HCT116 (cell line): ENCODE data around the gene ZBED1. TPM values are rescaled to one million over a fixed set of nuclear protein-coding genes. Genes with fewer than 3 reads are reported as not detected.

Experiments
- ATAC-seq: fragments of 200-7000 bp; cut with Tn5 transposase; 2 replicates; pipeline ENCODE4 v1.9.1; 2020; ENCODE audit warnings: mild to moderate bottlenecking, moderate library complexity
- BruUV-seq: library from RNA; stranded (reverse); fragments of 400-500 nt; replicated peaks from 2 replicates; lab custom pipeline; 2021; lab: Mats Ljungman, UMichigan
- CTCF ChIA-PET: fragments of 300-600 bp; sonication (Branson Sonifier 250); formaldehyde crosslinking; loops from one replicate; lab custom pipeline; 2021; ENCODE audit warnings: antibody characterized with exemption; lab: Charles Lee
- POLR2A ChIA-PET: fragments of 300-600, 350-600 bp; sonication (Branson Sonifier 250); formaldehyde crosslinking; loops from one replicate; lab custom pipeline; 2021; ENCODE audit warnings: antibody characterized with exemption; lab: Charles Lee
- RAD21 ChIA-PET, 2 experiments: fragments of 300-600 bp; sonication (Branson Sonifier 250); formaldehyde crosslinking; loops; one replicate each; lab custom pipeline; 2023; ENCODE audit warnings: low total read pairs in 2 of 2; ENCODE audit not compliant: uncharacterized antibody in 2 of 2, unreplicated experiment in 2 of 2, low non-redundant PET in 1 of 2; lab: Charles Lee
- DNase-seq: peaks from one replicate; pipeline ENCODE4 v3.0.0-alpha.2; 2010; ENCODE audit warnings: low read depth, low spot score
- H2AFZ ChIP-seq: fragments of 200-600 bp; shearing (Covaris generic), sonication (generic); 2 replicates; pipeline ENCODE4 v1.6.1; 2017; ENCODE audit warnings: low read depth, mixed run types, mixed read lengths, antibody characterized with exemption, low read length; ENCODE audit not compliant: poor library complexity, severe bottlenecking
- H3K27ac ChIP-seq: 2 replicates; pipeline ENCODE4 v1.5.1; 2012; ENCODE audit warnings: low read depth, low read length
- H3K27me3 ChIP-seq: fragments of 200-600 bp; sonication (generic); 2 replicates; pipeline ENCODE4 v1.6.1; 2016; ENCODE audit warnings: mixed run types, low read length, mixed read lengths; ENCODE audit not compliant: insufficient read depth
- H3K36me3 ChIP-seq, 2 experiments: fragments of 200-500 bp in 1 of 2; fragments of 200-600 bp in 1 of 2; sonication (Bioruptor generic) in 1 of 2; sonication (generic) in 1 of 2; 2 replicates each; pipeline versions ENCODE4 v1.5.1 to v1.6.1; 2014 to 2016; ENCODE audit warnings: low read length in 2 of 2, inconsistent platforms in 1 of 2, mixed read lengths in 1 of 2, mixed run types in 1 of 2; ENCODE audit not compliant: insufficient read depth in 2 of 2, control insufficient read depth in 1 of 2
- H3K4me1 ChIP-seq, 2 experiments: fragments of 200-600 bp in 1 of 2; sonication (generic) in 1 of 2; 2 replicates each; pipeline versions ENCODE4 v1.5.1 to v1.6.1; 2012 to 2017; ENCODE audit warnings: low read length in 2 of 2, inconsistent platforms in 1 of 2, mild to moderate bottlenecking in 1 of 2, mixed read lengths in 1 of 2, mixed run types in 1 of 2, moderate library complexity in 1 of 2; ENCODE audit not compliant: insufficient read depth in 2 of 2, control insufficient read depth in 1 of 2
- H3K4me2 ChIP-seq: fragments of 200-600 bp; sonication (generic); 2 replicates; pipeline ENCODE4 v1.6.1; 2017; ENCODE audit warnings: mixed run types, low read length, mixed read lengths
- H3K4me3 ChIP-seq, 2 experiments: fragments of 200-600 bp in 1 of 2; sonication (generic) in 1 of 2; replicated peaks in 1 of 2; 2 replicates each; pipeline ENCODE4 v1.5.1; 2011 to 2016; ENCODE audit warnings: low read length in 2 of 2, control low read depth in 1 of 2, low read depth in 1 of 2, mild to moderate bottlenecking in 1 of 2, mixed read lengths in 1 of 2, mixed run types in 1 of 2
- H3K79me2 ChIP-seq: fragments of 200-600 bp; sonication (generic); 2 replicates; pipeline ENCODE4 v1.6.1; 2017; ENCODE audit warnings: mild to moderate bottlenecking, mixed run types, low read length, moderate library complexity, mixed read lengths; ENCODE audit not compliant: insufficient read depth
- H3K9ac ChIP-seq: fragments of 200-600 bp; sonication (generic); 2 replicates; pipeline ENCODE4 v1.6.1; 2016; ENCODE audit warnings: low read length, mixed read lengths
- H3K9me2 ChIP-seq: fragments of 200-600 bp; sonication (generic), shearing (Covaris generic); 2 replicates; pipeline ENCODE4 v1.6.1; 2017; ENCODE audit warnings: mixed run types, mild to moderate bottlenecking, moderate library complexity; ENCODE audit not compliant: insufficient read depth
- H3K9me3 ChIP-seq, 2 experiments: fragments of 200-500 bp in 1 of 2; fragments of 200-600 bp in 1 of 2; sonication (Bioruptor generic) in 1 of 2; sonication (generic) in 1 of 2; 2 replicates each; pipeline ENCODE4 v1.6.1; 2014 to 2017; ENCODE audit warnings: low read length in 2 of 2, mixed read lengths in 2 of 2, inconsistent platforms in 1 of 2, low read depth in 1 of 2, mild to moderate bottlenecking in 1 of 2, mixed run types in 1 of 2, moderate library complexity in 1 of 2; ENCODE audit not compliant: control insufficient read depth in 1 of 2, insufficient read depth in 1 of 2
- H4K20me1 ChIP-seq: fragments of 200-600 bp; sonication (generic), shearing (Covaris generic); 2 replicates; pipeline ENCODE4 v1.6.1; 2017; ENCODE audit warnings: mixed run types, mild to moderate bottlenecking, moderate library complexity; ENCODE audit not compliant: insufficient read depth
- CBX3 ChIP-seq: IDR thresholded peaks from 2 replicates; pipeline ENCODE4 v1.6.1; 2012; ENCODE audit warnings: low read depth
- ELF1 ChIP-seq: IDR thresholded peaks from 2 replicates; pipeline ENCODE4 v1.6.1; 2012; ENCODE audit warnings: low read depth, borderline replicate concordance
- FOSL1 ChIP-seq: IDR thresholded peaks from 2 replicates; pipeline ENCODE4 v1.6.1; 2012; ENCODE audit warnings: low read depth
- MAX ChIP-seq: IDR thresholded peaks from 2 replicates; pipeline ENCODE4 v1.6.1; 2012
- SP1 ChIP-seq: IDR thresholded peaks from 2 replicates; pipeline ENCODE4 v1.6.1; 2012; ENCODE audit warnings: low read depth
- ZBTB33 ChIP-seq: IDR thresholded peaks from 2 replicates; pipeline ENCODE4 v1.6.1; 2011; ENCODE audit warnings: mild to moderate bottlenecking, low read length, moderate library complexity; ENCODE audit not compliant: insufficient replicate concordance; ENCODE audit errors: extremely low read depth
- intact Hi-C: fragments of 100-400 bp; cut with micrococcal nuclease; formaldehyde crosslinking; loops from 2 replicates; pipeline ENCODE4 v1.10.0; 2022
- total RNA-seq: library from RNA; stranded (reverse); gene quantifications from one replicate; pipeline ENCODE4 v1.2.1, GENCODE V29; 2021; ENCODE audit not compliant: unreplicated experiment

The ZBED1 gene
- total RNA-seq, 1 experiment from 2014 or later: 21.0 TPM

- H3K9ac ChIP-seq: no peak overlapping the region
Measured at GRCh38 chrX:2521927-2522386, 21.2 kb upstream of the ZBED1 start.

More at GRCh38 chrX:2521927-2522386, 21.2 kb upstream of the ZBED1 start:
- TF ChIP-seq ELF1 (no peak), MAX (no peak), FOSL1 (no peak), ZBTB33 (no peak), SP1 (no peak), CBX3 (no peak)
- no peaks in the 10 kb centered on the region for H3K36me3 ChIP-seq
- ChIA-PET POLR2A (no interaction called here), CTCF (no interaction called here), RAD21 (no interaction called here)
- H3K4me3 ChIP-seq: no peak overlapping the region
- ATAC-seq (no peak), DNase-seq (no peak)
- H3K4me1 ChIP-seq: no peaks in the 10 kb centered on the region
- no peak overlapping the region for H3K27ac ChIP-seq
- H3K9me3 ChIP-seq: no peaks in the 10 kb centered on the region
- no peaks in the 10 kb centered on the region for H4K20me1 ChIP-seq
- intact Hi-C loops: no loop called here
- no TSS peak for BruUV-seq
- H3K4me2 ChIP-seq: no peak overlapping the region
- no peaks in the 10 kb centered on the region for H3K27me3 ChIP-seq
- H3K9me2 ChIP-seq: no peaks in the 10 kb centered on the region
- H3K79me2 ChIP-seq: no peaks in the 10 kb centered on the region
- H2AFZ ChIP-seq: no peak overlapping the region
